CD4-positive, CD25-positive, alpha-beta regulatory T cell (primary cell): ENCODE data around the gene SKIC2. TPM values are rescaled to one million over a fixed set of nuclear protein-coding genes. Genes with fewer than 3 reads are reported as not detected.
A peak's percentile ranks its signal among the peaks of the same experiment; 100 is the strongest.
"Not testable (repeated sequence)": the region's sequence is repeated elsewhere in the genome, so short reads cannot be mapped to it uniquely, and the experiment has no call there.

Experiments
- ATAC-seq, 2 donors: fragments of 150-1000 bp; cut with Tn5 transposase; one replicate each; pipeline ENCODE4 v1.10.0; 2021; ENCODE audit warnings: low read depth in 2 of 2, moderate number of reproducible peaks in 2 of 2, moderate library complexity in 1 of 2
- DNase-seq, 3 donors: peaks; one replicate each; pipeline versions ENCODE4 v3.0.0 to v3.0.0-alpha.2; 2012 to 2022; ENCODE audit warnings: mixed read lengths in 1 of 3
- H3K27ac ChIP-seq: one replicate; pipeline ENCODE4 v1.7.0; 2013; ENCODE audit warnings: mild to moderate bottlenecking, low read length; ENCODE audit not compliant: insufficient read depth, poor library complexity, severe bottlenecking
- H3K27me3 ChIP-seq: one replicate; pipeline ENCODE4 v1.7.0; 2013; ENCODE audit warnings: low read length; ENCODE audit not compliant: control insufficient read depth, insufficient read depth
- H3K36me3 ChIP-seq: one replicate; pipeline ENCODE4 v1.7.0; 2013; ENCODE audit warnings: mild to moderate bottlenecking, low read length, moderate library complexity; ENCODE audit not compliant: control insufficient read depth, insufficient read depth
- H3K4me1 ChIP-seq: 2 replicates; pipeline ENCODE4 v1.7.0; 2013; ENCODE audit warnings: mild to moderate bottlenecking, low read length; ENCODE audit not compliant: insufficient read depth, control insufficient read depth, poor library complexity, severe bottlenecking
- H3K4me3 ChIP-seq: one replicate; pipeline ENCODE4 v1.7.0; 2013; ENCODE audit warnings: low read depth, mild to moderate bottlenecking, low read length, moderate library complexity
- H3K9me3 ChIP-seq, 2 experiments: 1 replicate in 1 of 2; 2 replicates in 1 of 2; pipeline ENCODE4 v1.7.0; 2013; ENCODE audit warnings: low read length in 2 of 2, mild to moderate bottlenecking in 1 of 2, moderate library complexity in 1 of 2; ENCODE audit not compliant: control insufficient read depth in 2 of 2
- H3K27ac Mint-ChIP-seq, 3 donors: one replicate each; pipeline ENCODE4 v1.8.0; 2020 to 2022; ENCODE audit warnings: mild to moderate bottlenecking in 3 of 3, mixed read lengths in 3 of 3, moderate library complexity in 2 of 3
- H3K27me3 Mint-ChIP-seq: one replicate; pipeline ENCODE4 v1.8.0; 2022; ENCODE audit warnings: mild to moderate bottlenecking, mixed read lengths
- H3K36me3 Mint-ChIP-seq: one replicate; pipeline ENCODE4 v1.8.0; 2020; ENCODE audit warnings: mixed read lengths
- H3K4me1 Mint-ChIP-seq, 4 donors: one replicate each; pipeline ENCODE4 v1.8.0; 2020 to 2022; ENCODE audit warnings: mixed read lengths in 4 of 4, mild to moderate bottlenecking in 1 of 4
- H3K4me3 Mint-ChIP-seq, 4 donors: one replicate each; pipeline ENCODE4 v1.8.0; 2020 to 2022; ENCODE audit warnings: mild to moderate bottlenecking in 4 of 4, mixed read lengths in 4 of 4, moderate library complexity in 3 of 4
- H3K9me3 Mint-ChIP-seq, 7 donors: one replicate each; pipeline ENCODE4 v1.8.0; 2020 to 2022; ENCODE audit warnings: mixed read lengths in 7 of 7, mild to moderate bottlenecking in 3 of 7, moderate library complexity in 2 of 7
- polyA plus RNA-seq, 4 donors: library from polyadenylated mRNA; unstranded; fragments of 300-500 nt; fragmentation: Illumina TruSeq; gene quantifications; one replicate each; pipeline ENCODE4 v1.2.3, GENCODE V29; 2021
- total RNA-seq: library from RNA; stranded (reverse); gene quantifications from one replicate; pipeline ENCODE4 v1.2.3, GENCODE V29; 2022

The SKIC2 gene
- total and polyA plus RNA-seq, 5 donors from 2014 or later = 16.2 to 101 (median 17.7) TPM

DNA sequence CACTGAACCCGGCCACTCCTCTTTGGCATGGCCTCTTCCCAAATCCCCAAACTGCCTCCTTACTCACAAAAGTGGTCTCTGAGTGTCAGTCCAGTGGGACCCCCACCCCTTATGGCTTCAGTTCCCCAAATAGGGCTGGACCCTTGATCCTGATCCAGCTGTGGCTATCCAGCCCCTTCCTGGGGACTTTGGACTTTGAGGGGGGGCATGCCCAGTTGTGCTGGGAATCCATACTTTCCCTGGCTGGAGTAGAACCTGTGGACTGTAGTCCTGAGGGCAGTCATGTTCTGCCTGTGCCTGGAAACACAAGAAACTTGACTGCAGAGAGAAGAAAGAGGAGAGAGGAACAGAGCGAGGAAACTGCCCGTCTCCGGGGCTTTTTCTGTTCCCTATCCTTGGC is 45.4 kb downstream of the SKIC2 start:
- H3K27ac ChIP-seq, H3K9me3 ChIP-seq, H3K4me1 Mint-ChIP-seq, H3K4me3 Mint-ChIP-seq, H3K4me1 ChIP-seq, H3K9me3 Mint-ChIP-seq, ATAC-seq, H3K36me3 ChIP-seq, H3K36me3 Mint-ChIP-seq, H3K27me3 ChIP-seq, DNase-seq, H3K27me3 Mint-ChIP-seq, H3K4me3 ChIP-seq: not testable (repeated sequence)
- H3K27ac Mint-ChIP-seq = peak overlapping the region in 1 of 3 donors; percentile 71

GRCh38 chr6:32004864-32005537 is 46.0 kb downstream of the SKIC2 start:
- not testable (repeated sequence) for H3K4me3 ChIP-seq, H3K36me3 ChIP-seq, H3K27me3 ChIP-seq, H3K36me3 Mint-ChIP-seq, H3K4me1 Mint-ChIP-seq, H3K27me3 Mint-ChIP-seq, H3K27ac ChIP-seq, H3K4me1 ChIP-seq, H3K9me3 ChIP-seq, H3K9me3 Mint-ChIP-seq
- peak overlapping the region in 1 of 4 donors; percentile 19 for H3K4me3 Mint-ChIP-seq
- ATAC-seq (peak; percentile 86 to 87), DNase-seq (peak in 1 of 3 donors; percentile 2)
- peak overlapping the region in 2 of 3 donors; percentile 71 to 86 for H3K27ac Mint-ChIP-seq

DNA sequence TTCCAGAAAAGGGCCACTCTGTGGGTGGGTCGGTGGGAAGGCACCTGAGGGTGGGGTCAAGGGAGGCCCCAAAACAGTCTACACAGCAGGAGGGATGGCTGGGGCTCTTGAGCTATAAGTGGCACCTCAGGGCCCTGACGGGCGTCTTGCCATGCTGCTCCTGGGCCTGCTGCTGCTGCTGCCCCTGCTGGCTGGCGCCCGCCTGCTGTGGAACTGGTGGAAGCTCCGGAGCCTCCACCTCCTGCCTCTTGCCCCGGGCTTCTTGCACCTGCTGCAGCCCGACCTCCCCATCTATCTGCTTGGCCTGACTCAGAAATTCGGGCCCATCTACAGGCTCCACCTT is 46.5 kb downstream of the SKIC2 start:
- DNase-seq = peak in 1 of 3 donors; percentile 1
- not testable (repeated sequence) for H3K36me3 ChIP-seq, ATAC-seq, H3K27ac ChIP-seq, H3K9me3 Mint-ChIP-seq, H3K9me3 ChIP-seq, H3K36me3 Mint-ChIP-seq, H3K27me3 ChIP-seq, H3K4me3 ChIP-seq, H3K4me3 Mint-ChIP-seq, H3K4me1 Mint-ChIP-seq, H3K4me1 ChIP-seq, H3K27me3 Mint-ChIP-seq
- peak overlapping the region in 1 of 3 donors; percentile 71 for H3K27ac Mint-ChIP-seq

DNA sequence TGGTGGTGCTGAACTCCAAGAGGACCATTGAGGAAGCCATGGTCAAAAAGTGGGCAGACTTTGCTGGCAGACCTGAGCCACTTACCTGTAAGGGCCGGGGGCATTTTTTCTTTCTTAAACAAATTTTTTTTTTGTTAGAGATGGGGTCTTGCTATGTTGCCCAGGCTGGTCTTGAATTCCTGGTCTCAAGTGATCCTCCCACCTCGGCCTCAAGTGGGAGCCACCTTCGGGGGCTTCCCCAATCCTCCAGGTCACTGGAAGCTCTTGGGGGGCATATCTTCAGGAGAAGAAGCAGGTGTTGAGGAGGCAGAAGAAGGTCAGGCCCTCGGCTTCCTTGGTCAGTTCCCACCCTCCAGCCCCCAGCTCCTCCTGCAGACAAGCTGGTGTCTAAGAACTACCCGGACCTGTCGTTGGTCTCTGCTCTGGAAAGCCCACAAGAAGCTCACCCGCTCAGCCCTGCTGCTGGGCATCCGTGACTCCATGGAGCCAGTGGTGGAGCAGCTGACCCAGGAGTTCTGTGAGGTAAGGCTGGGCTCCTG is 47.1 kb downstream of the SKIC2 start:
- H3K4me1 Mint-ChIP-seq, H3K4me1 ChIP-seq, ATAC-seq, H3K27ac Mint-ChIP-seq, DNase-seq, H3K9me3 Mint-ChIP-seq, H3K27ac ChIP-seq, H3K4me3 ChIP-seq, H3K27me3 Mint-ChIP-seq, H3K27me3 ChIP-seq, H3K36me3 Mint-ChIP-seq, H3K9me3 ChIP-seq, H3K4me3 Mint-ChIP-seq, H3K36me3 ChIP-seq: not testable (repeated sequence)

DNA sequence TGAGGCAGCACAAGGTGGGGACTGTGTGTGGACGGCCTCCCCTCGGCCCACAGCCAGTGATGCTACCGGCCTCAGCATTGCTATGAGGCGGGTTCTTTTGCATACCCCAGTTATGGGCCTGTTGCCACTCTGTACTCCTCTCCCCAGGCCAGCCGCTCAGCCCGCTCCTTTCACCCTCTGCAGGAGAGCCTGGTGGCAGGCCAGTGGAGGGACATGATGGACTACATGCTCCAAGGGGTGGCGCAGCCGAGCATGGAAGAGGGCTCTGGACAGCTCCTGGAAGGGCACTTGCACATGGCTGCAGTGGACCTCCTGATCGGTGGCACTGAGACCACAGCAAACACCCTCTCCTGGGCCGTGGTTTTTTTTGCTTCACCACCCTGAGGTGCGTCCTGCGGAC is 48.1 kb downstream of the SKIC2 start:
- not testable (repeated sequence) for H3K27me3 Mint-ChIP-seq, H3K36me3 ChIP-seq, H3K4me3 Mint-ChIP-seq, H3K36me3 Mint-ChIP-seq, H3K27ac ChIP-seq, H3K9me3 Mint-ChIP-seq, H3K4me3 ChIP-seq, ATAC-seq, H3K4me1 ChIP-seq, H3K9me3 ChIP-seq, H3K27ac Mint-ChIP-seq, H3K4me1 Mint-ChIP-seq, H3K27me3 ChIP-seq, DNase-seq

DNA sequence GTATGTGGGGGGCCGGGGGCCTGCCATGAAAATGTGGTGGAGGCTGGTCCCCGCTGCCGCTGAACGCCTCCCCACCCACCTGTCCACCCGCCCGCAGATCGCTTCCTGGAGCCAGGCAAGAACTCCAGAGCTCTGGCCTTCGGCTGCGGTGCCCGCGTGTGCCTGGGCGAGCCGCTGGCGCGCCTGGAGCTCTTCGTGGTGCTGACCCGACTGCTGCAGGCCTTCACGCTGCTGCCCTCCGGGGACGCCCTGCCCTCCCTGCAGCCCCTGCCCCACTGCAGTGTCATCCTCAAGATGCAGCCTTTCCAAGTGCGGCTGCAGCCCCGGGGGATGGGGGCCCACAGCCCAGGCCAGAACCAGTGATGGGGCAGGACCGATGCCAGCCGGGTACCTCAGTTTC is 49.1 kb downstream of the SKIC2 start:
- H3K27me3 Mint-ChIP-seq, H3K4me3 Mint-ChIP-seq, H3K36me3 Mint-ChIP-seq, H3K36me3 ChIP-seq, ATAC-seq, H3K4me1 ChIP-seq, DNase-seq, H3K27ac Mint-ChIP-seq, H3K9me3 ChIP-seq, H3K9me3 Mint-ChIP-seq, H3K27ac ChIP-seq, H3K27me3 ChIP-seq, H3K4me1 Mint-ChIP-seq, H3K4me3 ChIP-seq: not testable (repeated sequence)

GRCh38 chr6:32008616-32009015 is 49.6 kb downstream of the SKIC2 start:
- DNase-seq, H3K27me3 Mint-ChIP-seq, ATAC-seq: not testable (repeated sequence)

DNA sequence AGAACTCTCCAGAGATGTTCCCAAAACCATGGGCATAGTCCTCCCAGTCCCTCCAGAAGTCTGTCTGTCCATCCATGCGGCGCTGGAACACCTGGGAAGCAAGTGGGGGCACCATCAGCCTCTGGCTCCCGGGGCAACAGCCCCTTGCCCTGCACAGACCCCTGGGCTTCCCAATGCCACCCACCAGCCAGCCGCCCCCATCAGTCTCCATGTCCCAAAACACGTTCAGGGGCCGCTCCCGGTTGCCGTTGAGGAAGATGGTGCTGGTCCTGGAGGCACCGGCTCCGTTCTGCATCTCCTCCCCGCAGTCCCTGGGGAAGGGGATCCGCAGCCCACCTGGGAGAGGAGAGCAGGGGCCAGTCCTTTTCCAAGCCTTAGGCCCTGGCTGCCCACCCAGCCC is 50.6 kb downstream of the SKIC2 start:
- H3K4me1 ChIP-seq, H3K27ac Mint-ChIP-seq, H3K9me3 ChIP-seq, H3K4me3 ChIP-seq, H3K36me3 ChIP-seq, H3K4me1 Mint-ChIP-seq, H3K9me3 Mint-ChIP-seq, DNase-seq, H3K36me3 Mint-ChIP-seq, H3K27me3 Mint-ChIP-seq, ATAC-seq, H3K4me3 Mint-ChIP-seq, H3K27me3 ChIP-seq, H3K27ac ChIP-seq: not testable (repeated sequence)

More at GRCh38 chr6:32008616-32009015, 49.6 kb downstream of the SKIC2 start:
- not testable (repeated sequence) for H3K27ac Mint-ChIP-seq, H3K36me3 ChIP-seq, H3K36me3 Mint-ChIP-seq, H3K27me3 ChIP-seq, H3K4me1 Mint-ChIP-seq, H3K9me3 Mint-ChIP-seq, H3K4me1 ChIP-seq, H3K4me3 Mint-ChIP-seq, H3K4me3 ChIP-seq, H3K9me3 ChIP-seq, H3K27ac ChIP-seq
